ENCODE measurements around the gene CEACAM16.

DNA sequence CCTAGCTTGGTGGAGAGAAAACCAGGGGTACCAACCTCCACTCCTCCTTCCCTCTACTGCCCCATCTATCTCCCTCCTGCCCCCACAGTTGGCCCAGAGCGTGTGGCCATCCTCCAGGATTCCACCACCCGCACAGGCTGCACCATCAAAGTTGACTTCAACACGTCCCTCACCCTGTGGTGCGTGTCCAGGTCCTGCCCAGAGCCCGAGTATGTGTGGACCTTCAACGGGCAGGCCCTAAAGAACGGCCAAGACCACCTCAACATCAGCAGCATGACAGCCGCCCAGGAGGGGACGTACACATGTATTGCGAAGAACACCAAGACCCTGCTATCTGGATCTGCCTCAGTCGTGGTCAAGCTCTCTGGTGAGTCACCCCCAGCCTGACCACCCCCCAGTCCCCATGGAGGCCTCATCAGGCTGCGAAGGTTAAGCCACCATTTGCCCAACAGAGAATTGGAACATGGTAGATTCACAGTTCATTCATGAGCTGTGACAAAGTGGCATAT is 6.6 kb downstream of the CEACAM16 start:
- no peak for TF ChIP-seq CTCF (IDR thresholded peaks at IDR 0.05)
- TF ChIP-seq POLR2A (IDR thresholded peaks at IDR 0.05), result no peak
